Loucy (cell line): ENCODE data around the gene RYR2.
"Not testable (repeated sequence)": the region's sequence is repeated elsewhere in the genome, so short reads cannot be mapped to it uniquely, and the experiment has no call there.

Experiments
- H2AFZ ChIP-seq: fragments of 200-600 bp; sonication (generic); 2 replicates; pipeline ENCODE4 v1.6.0; 2016; ENCODE audit warnings: antibody characterized with exemption, mild to moderate bottlenecking, low read length, moderate library complexity
- H3F3A ChIP-seq: fragments of 200-600 bp; 2 replicates; pipeline ENCODE4 v1.6.0; 2016; ENCODE audit warnings: antibody characterized with exemption, low read depth, mild to moderate bottlenecking
- H3K27me3 ChIP-seq: fragments of 200-600 bp; sonication (generic); 2 replicates; pipeline ENCODE4 v1.6.1; 2014; ENCODE audit warnings: low read length, mild to moderate bottlenecking; ENCODE audit not compliant: insufficient read depth, poor library complexity, severe bottlenecking
- H3K36me3 ChIP-seq: fragments of 200-600 bp; sonication (generic); 2 replicates; pipeline ENCODE4 v1.6.1; 2016; ENCODE audit warnings: low read length; ENCODE audit not compliant: insufficient read depth
- H3K4me1 ChIP-seq: fragments of 200-600 bp; sonication (generic); 2 replicates; pipeline ENCODE4 v1.5.1; 2014; ENCODE audit warnings: low read length, mild to moderate bottlenecking; ENCODE audit not compliant: insufficient read depth, poor library complexity, severe bottlenecking
- H3K4me2 ChIP-seq: fragments of 200-600 bp; sonication (generic); 2 replicates; pipeline ENCODE4 v1.6.0; 2014; ENCODE audit warnings: antibody characterized with exemption, low read length, low read depth, mild to moderate bottlenecking; ENCODE audit not compliant: poor library complexity, severe bottlenecking
- H3K4me3 ChIP-seq: fragments of 200-600 bp; sonication (generic); 2 replicates; pipeline ENCODE4 v1.5.1; 2014; ENCODE audit warnings: low read length, mild to moderate bottlenecking, mixed read lengths; ENCODE audit not compliant: poor library complexity, severe bottlenecking
- H3K79me2 ChIP-seq: fragments of 200-600 bp; sonication (generic); 2 replicates; pipeline ENCODE4 v1.6.1; 2014; ENCODE audit warnings: low read length; ENCODE audit not compliant: insufficient read depth
- H3K9ac ChIP-seq: fragments of 200-600 bp; sonication (generic); 2 replicates; pipeline ENCODE4 v1.6.0; 2014; ENCODE audit warnings: mild to moderate bottlenecking, low read depth, low read length, moderate library complexity; ENCODE audit not compliant: poor library complexity, severe bottlenecking
- H3K9me2 ChIP-seq: fragments of 200-600 bp; sonication (generic); replicated peaks from 2 replicates; pipeline ENCODE4 v1.6.1; 2016; ENCODE audit warnings: low read depth, low read length, mixed read lengths
- H3K9me3 ChIP-seq: fragments of 200-600 bp; sonication (generic); 2 replicates; pipeline ENCODE4 v1.6.1; 2014; ENCODE audit warnings: mild to moderate bottlenecking, antibody characterized with exemption, low read length, low read depth; ENCODE audit not compliant: insufficient read depth
- H4K20me1 ChIP-seq: fragments of 200-600 bp; sonication (generic); 2 replicates; pipeline ENCODE4 v1.6.0; 2014; ENCODE audit warnings: antibody characterized with exemption, low read length, mild to moderate bottlenecking; ENCODE audit not compliant: insufficient read depth, poor library complexity, severe bottlenecking
- EZH2phosphoT487 ChIP-seq: fragments of 200-600 bp; IDR thresholded peaks from 2 replicates; pipeline ENCODE4 v1.6.1; 2018; ENCODE audit warnings: antibody characterized with exemption, mild to moderate bottlenecking, moderate library complexity, borderline replicate concordance
- TF ChIP-seq, protein P1 (sequence below): fragments of 200-600 bp; sonication (generic); conservative IDR thresholded peaks from 2 replicates; pipeline ENCODE4 v1.5.1; 2014; ENCODE audit warnings: mild to moderate bottlenecking, antibody characterized with exemption, low read length

The RYR2 gene

DNA sequence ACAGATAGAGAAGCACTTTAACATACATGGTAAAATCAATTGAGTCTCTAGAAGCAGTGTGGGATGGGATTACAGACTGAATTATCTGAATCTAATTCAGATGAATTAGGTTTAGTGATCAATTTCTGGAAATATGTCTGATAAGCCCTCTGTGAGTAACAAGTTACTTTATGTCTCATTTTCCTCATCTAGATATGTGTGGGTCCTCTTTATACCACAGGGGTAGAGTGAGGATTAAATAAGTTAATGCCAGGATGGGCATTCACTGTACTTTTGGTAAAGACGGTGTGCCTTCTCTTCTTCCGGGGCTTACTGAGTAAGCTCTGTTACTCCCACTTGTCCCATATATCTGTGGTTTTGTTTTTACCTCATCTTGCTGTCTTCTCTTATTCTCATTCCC is 225.8 kb downstream of the RYR2 start:
- Histone ChIP-seq H4K20me1 (no peaks in the 10 kb centered on the region), H3K4me3 (no peak overlapping the region), H3K4me1 (no peaks in the 10 kb centered on the region), H2AFZ (no peak overlapping the region), H3K27me3 (no peaks in the 10 kb centered on the region), H3K9ac (no peak overlapping the region), H3K4me2 (no peak overlapping the region), H3K9me2 (no peaks in the 10 kb centered on the region), H3K79me2 (no peaks in the 10 kb centered on the region), H3K9me3 (no peaks in the 10 kb centered on the region), H3K36me3 (no peaks in the 10 kb centered on the region), H3F3A (no peaks in the 10 kb centered on the region)
- no peak for TF ChIP-seq EZH2phosphoT487
- TF ChIP-seq, protein P1, sequence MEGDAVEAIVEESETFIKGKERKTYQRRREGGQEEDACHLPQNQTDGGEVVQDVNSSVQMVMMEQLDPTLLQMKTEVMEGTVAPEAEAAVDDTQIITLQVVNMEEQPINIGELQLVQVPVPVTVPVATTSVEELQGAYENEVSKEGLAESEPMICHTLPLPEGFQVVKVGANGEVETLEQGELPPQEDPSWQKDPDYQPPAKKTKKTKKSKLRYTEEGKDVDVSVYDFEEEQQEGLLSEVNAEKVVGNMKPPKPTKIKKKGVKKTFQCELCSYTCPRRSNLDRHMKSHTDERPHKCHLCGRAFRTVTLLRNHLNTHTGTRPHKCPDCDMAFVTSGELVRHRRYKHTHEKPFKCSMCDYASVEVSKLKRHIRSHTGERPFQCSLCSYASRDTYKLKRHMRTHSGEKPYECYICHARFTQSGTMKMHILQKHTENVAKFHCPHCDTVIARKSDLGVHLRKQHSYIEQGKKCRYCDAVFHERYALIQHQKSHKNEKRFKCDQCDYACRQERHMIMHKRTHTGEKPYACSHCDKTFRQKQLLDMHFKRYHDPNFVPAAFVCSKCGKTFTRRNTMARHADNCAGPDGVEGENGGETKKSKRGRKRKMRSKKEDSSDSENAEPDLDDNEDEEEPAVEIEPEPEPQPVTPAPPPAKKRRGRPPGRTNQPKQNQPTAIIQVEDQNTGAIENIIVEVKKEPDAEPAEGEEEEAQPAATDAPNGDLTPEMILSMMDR: no peak

DNA sequence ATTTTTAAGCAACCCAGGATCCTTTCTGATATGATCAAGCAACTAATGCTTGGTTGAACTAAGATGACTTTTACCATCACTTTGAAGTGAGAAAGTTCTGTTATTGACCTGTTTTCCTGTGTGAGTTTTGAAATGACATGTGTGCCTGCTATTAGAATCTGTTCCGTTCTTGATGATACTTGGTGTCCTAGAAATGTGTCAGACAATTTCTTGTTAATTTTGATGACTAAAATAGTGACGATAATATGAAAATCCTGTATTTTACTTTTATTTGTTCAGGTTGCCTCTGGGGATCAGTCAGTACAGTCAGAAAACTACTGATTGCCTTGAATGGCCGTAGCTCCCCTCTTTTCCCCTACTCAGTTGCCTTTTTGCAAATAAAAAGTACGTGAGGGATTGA is 228.0 kb downstream of the RYR2 start:
- Histone ChIP-seq H3K27me3 (no peaks in the 10 kb centered on the region), H3K4me2 (no peak overlapping the region), H3F3A (no peaks in the 10 kb centered on the region), H4K20me1 (no peaks in the 10 kb centered on the region), H3K36me3 (no peaks in the 10 kb centered on the region), H3K9me3 (no peaks in the 10 kb centered on the region), H3K9me2 (no peaks in the 10 kb centered on the region), H3K4me1 (no peaks in the 10 kb centered on the region), H3K4me3 (no peak overlapping the region), H2AFZ (no peak overlapping the region), H3K9ac (no peak overlapping the region), H3K79me2 (no peaks in the 10 kb centered on the region)
- no peak for TF ChIP-seq EZH2phosphoT487
- TF ChIP-seq, protein P1: no peak

DNA sequence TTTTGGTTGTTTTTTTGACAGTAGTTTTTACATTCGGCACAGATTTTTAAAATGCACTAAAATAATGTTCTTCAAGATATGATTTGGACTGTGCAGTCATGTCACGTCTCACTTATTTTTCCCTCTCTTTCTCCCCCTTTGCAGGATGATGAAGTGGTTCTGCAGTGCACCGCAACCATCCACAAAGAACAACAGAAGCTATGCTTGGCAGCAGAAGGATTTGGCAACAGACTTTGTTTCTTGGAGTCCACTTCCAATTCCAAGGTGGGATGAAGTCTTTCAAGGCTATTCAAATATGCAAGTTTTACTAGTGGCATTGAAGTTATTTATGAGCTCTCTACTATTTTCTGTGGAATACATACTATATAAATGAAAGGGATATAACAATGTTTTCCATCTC is 228.4 kb downstream of the RYR2 start:
- no peaks in the 10 kb centered on the region for H3K79me2 ChIP-seq

DNA sequence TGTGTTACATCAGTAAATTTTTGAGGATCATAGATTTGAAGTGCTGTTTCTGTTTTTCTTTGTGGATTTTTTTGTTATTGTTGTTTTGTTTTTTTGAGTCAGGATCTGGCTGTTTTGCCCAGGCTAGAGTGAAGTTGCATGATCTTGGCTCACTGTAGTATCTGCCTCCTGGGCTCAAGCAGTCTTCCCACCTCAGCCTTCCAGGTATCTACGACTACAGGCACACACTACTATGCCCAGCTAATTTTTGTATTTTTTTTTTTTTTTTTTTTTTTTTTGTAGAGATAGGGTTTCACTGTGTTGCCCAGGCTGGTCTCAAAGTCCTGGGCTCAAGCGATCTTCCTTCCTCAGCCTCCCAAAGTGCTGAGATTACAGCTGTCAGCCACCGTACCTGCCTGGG is 236.0 kb downstream of the RYR2 start:
- not testable (repeated sequence) for H3K4me1 ChIP-seq, H4K20me1 ChIP-seq, H3K9me3 ChIP-seq, H3K4me2 ChIP-seq, H3K9me2 ChIP-seq, H2AFZ ChIP-seq, H3K9ac ChIP-seq, H3F3A ChIP-seq, H3K27me3 ChIP-seq, H3K4me3 ChIP-seq, H3K36me3 ChIP-seq, H3K79me2 ChIP-seq

More for the DNA sequence above, 228.4 kb downstream of the RYR2 start:
- no peak overlapping the region for H3K4me3 ChIP-seq
- no peak overlapping the region for H2AFZ ChIP-seq
- no peaks in the 10 kb centered on the region for H4K20me1 ChIP-seq
- H3F3A ChIP-seq: no peaks in the 10 kb centered on the region
- H3K4me1 ChIP-seq: no peaks in the 10 kb centered on the region
- H3K36me3 ChIP-seq: no peaks in the 10 kb centered on the region
- H3K4me2 ChIP-seq: no peak overlapping the region
- H3K9me3 ChIP-seq: no peaks in the 10 kb centered on the region
- H3K27me3 ChIP-seq: no peaks in the 10 kb centered on the region
- H3K9me2 ChIP-seq: no peaks in the 10 kb centered on the region
- no peak for TF ChIP-seq EZH2phosphoT487
- TF ChIP-seq, protein P1: no peak
- H3K9ac ChIP-seq: no peak overlapping the region
